ENCODE data around the gene PDE7B. TPM values are rescaled to one million over a fixed set of nuclear protein-coding genes. Genes with fewer than 3 reads are reported as not detected.
"Not testable (repeated sequence)": the region's sequence is repeated elsewhere in the genome, so short reads cannot be mapped to it uniquely, and the experiment has no call there.

Gene PDE7B
- total RNA-seq, 1 donor, result 0.42 TPM

- no peaks in the 10 kb centered on the region for H3K27me3 ChIP-seq (ENCODE audit: insufficient read depth, low read length)
- peaks cover 6% of the 10 kb centered on the region for H3K4me1 ChIP-seq (ENCODE audit: insufficient read depth, low read length)
Observed at GRCh38 chr6:136186363-136186762, 334.9 kb downstream of the PDE7B start.

DNA sequence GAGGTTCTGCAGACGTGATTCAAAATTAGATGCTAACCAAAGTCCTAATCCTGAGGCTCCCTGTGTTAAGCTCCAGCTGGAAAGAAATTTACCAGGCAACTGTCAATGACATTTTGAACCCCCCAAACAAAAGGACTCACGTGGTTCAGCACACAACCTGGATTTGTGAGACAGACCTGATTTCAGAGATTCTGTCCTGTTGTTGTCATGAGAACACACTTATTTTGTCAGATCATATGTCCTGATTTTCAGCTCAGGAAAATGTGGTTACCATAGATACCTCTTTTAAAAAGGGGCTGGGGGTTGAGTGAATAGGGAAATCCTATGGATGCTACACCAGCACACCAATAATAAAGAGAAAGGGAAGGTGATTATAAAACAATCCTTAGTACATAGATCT, 337.0 kb downstream of the PDE7B start:
- Histone ChIP-seq H3K27me3 (ENCODE audit: insufficient read depth, low read length) (no peaks in the 10 kb centered on the region), H3K9me3 (ENCODE audit: low read depth, low read length) (no peaks in the 10 kb centered on the region), H3K4me3 (ENCODE audit: low read length) (no peak overlapping the region), H3K4me1 (ENCODE audit: insufficient read depth, low read length) (peaks cover 6% of the 10 kb centered on the region)

More at GRCh38 chr6:136186363-136186762, 334.9 kb downstream of the PDE7B start:
- H3K4me3 ChIP-seq (ENCODE audit: low read length), result no peak overlapping the region
- H3K9me3 ChIP-seq (ENCODE audit: low read depth, low read length), result no peaks in the 10 kb centered on the region

DNA sequence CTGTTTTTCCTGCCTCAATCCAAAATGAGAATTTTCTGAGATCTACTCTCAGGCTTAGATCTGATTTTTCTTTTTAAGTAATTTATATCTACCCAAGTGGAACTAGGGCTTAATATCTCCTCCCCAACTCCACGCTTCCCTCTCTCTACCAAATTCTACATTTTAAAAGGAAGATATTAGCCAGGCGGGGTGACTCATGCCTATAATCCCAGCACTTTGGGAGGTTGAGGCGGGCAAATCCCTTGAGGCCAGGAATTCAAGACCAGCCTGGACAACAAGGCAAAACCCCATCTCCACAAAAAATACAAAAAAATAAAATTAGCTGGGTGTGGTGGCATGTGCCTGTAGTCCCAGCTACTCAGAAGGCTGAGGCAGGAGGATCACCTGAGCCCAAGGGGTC, 337.6 kb downstream of the PDE7B start:
- peaks cover 6% of the 10 kb centered on the region for H3K4me1 ChIP-seq (ENCODE audit: insufficient read depth, low read length)
- H3K9me3 ChIP-seq (ENCODE audit: low read depth, low read length), result no peaks in the 10 kb centered on the region
- H3K27me3 ChIP-seq (ENCODE audit: insufficient read depth, low read length), result no peaks in the 10 kb centered on the region
- H3K4me3 ChIP-seq (ENCODE audit: low read length), result no peak overlapping the region

DNA sequence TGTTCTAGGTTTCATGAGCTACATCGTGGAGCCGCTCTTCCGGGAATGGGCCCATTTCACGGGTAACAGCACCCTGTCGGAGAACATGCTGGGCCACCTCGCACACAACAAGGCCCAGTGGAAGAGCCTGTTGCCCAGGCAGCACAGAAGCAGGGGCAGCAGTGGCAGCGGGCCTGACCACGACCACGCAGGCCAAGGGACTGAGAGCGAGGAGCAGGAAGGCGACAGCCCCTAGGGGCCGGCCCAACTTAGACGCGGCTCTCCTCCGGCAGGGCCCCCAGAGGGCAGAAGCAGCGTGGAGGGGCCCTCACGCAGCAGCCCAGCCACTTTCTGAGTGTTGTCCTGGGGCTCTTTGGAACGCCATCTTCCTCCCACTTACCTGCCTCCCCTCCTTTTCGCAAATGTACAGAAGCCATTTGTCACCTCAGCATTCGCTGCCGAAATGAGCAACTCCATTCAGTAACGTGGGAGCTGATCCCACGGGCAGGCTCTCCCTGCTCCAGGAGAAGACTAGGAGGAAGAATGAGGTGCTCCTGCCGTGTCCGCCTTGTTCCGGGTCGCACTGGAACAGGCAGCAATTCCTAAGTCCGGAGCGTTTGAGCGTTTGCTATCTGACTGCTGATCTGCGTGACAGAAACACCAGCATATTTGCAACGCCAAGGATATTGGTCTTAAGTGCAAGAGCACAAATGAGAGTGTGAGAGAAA, 340.3 kb downstream of the PDE7B start:
- Histone ChIP-seq H3K4me3 (ENCODE audit: low read length) (no peak overlapping the region), H3K4me1 (ENCODE audit: insufficient read depth, low read length) (no peaks in the 10 kb centered on the region), H3K9me3 (ENCODE audit: low read depth, low read length) (no peaks in the 10 kb centered on the region), H3K27me3 (ENCODE audit: insufficient read depth, low read length) (no peaks in the 10 kb centered on the region)

GRCh38 chr6:136192902-136193301, 341.4 kb downstream of the PDE7B start:
- H3K9me3 ChIP-seq (ENCODE audit: low read depth, low read length), result no peaks in the 10 kb centered on the region
- H3K4me3 ChIP-seq (ENCODE audit: low read length), result no peak overlapping the region
- no peaks in the 10 kb centered on the region for H3K27me3 ChIP-seq (ENCODE audit: insufficient read depth, low read length)
- no peaks in the 10 kb centered on the region for H3K4me1 ChIP-seq (ENCODE audit: insufficient read depth, low read length)

DNA sequence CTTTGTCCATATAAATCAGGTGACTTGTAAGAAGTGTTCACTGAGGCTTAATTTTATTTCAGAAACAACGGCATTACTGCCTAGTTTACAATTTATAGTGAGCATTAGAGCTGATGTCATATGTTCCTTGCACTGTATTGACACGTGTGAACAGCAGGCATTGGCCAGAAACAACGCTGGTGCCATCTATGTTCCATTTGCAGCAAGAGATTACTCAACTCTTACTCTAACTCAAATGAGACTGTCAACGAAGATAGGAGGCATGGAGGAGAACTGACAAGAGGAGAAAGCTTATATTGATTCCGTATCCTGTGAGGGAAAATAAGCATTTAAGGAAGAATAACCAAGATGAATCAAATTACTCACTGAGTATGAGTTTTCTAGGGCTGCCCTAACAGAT, 350.2 kb downstream of the PDE7B start:
- H3K27me3 ChIP-seq (ENCODE audit: insufficient read depth, low read length), result no peaks in the 10 kb centered on the region
- no peak overlapping the region for H3K4me3 ChIP-seq (ENCODE audit: low read length)
- no peaks in the 10 kb centered on the region for H3K4me1 ChIP-seq (ENCODE audit: insufficient read depth, low read length)
- no peaks in the 10 kb centered on the region for H3K9me3 ChIP-seq (ENCODE audit: low read depth, low read length)

GRCh38 chr6:136208783-136209182, 357.3 kb downstream of the PDE7B start:
- no peak overlapping the region for H3K4me3 ChIP-seq (ENCODE audit: low read length)
- no peaks in the 10 kb centered on the region for H3K9me3 ChIP-seq (ENCODE audit: low read depth, low read length)
- no peaks in the 10 kb centered on the region for H3K27me3 ChIP-seq (ENCODE audit: insufficient read depth, low read length)
- H3K4me1 ChIP-seq (ENCODE audit: insufficient read depth, low read length), result no peaks in the 10 kb centered on the region

GRCh38 chr6:136209496-136209895, 358.0 kb downstream of the PDE7B start:
- Histone ChIP-seq H3K27me3 (ENCODE audit: insufficient read depth, low read length) (no peaks in the 10 kb centered on the region), H3K9me3 (ENCODE audit: low read depth, low read length) (no peaks in the 10 kb centered on the region), H3K4me1 (ENCODE audit: insufficient read depth, low read length) (no peaks in the 10 kb centered on the region), H3K4me3 (ENCODE audit: low read length) (no peak overlapping the region)

DNA sequence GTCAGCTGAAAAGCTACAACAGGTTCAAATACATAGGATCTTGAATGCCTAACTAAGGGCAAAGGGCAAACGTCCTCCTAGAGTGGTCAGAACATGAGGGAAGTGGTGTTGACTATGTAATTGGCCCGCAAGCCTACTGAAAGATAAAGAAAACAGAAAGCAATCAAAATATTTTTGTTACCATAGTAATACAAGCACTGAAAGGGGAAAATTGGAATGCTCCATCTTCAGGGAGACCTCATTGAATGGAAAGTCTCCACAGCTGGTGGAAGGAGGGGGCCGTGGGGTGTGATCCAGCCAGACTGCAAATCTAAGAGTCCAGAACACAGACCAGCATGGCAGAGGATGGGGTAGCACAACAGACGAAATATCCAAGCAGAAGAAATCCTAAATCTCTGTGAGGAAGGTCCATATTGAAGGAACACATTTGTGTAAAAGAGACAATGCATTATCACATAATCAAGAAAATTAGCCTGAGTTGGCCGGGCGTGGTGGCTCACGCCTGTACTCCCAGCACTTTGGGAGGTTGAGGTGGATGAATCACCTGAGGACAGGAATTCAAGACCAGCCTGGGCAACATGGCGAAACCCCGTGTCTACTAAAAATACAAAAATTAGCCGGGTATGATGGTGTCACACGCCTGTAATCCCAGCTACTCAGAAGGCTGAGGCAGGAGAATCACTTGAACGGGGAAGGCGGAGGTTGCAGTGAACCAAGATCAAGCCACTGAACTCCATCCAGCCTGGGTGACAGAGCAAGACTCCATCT, 359.1 kb downstream of the PDE7B start:
- Histone ChIP-seq H3K9me3 (ENCODE audit: low read depth, low read length) (no peaks in the 10 kb centered on the region), H3K4me3 (ENCODE audit: low read length) (no peak overlapping the region), H3K4me1 (ENCODE audit: insufficient read depth, low read length) (peaks cover 4% of the 10 kb centered on the region), H3K27me3 (ENCODE audit: insufficient read depth, low read length) (no peaks in the 10 kb centered on the region)

- Histone ChIP-seq H3K9me3 (ENCODE audit: low read depth, low read length) (no peaks in the 10 kb centered on the region), H3K4me3 (ENCODE audit: low read length) (no peak overlapping the region), H3K4me1 (ENCODE audit: insufficient read depth, low read length) (peaks cover 8% of the 10 kb centered on the region), H3K27me3 (ENCODE audit: insufficient read depth, low read length) (no peaks in the 10 kb centered on the region)
Observed at GRCh38 chr6:136212608-136213007, 361.1 kb downstream of the PDE7B start.

GRCh38 chr6:136213012-136213539, 361.6 kb downstream of the PDE7B start:
- no peaks in the 10 kb centered on the region for H3K27me3 ChIP-seq (ENCODE audit: insufficient read depth, low read length)
- no peak overlapping the region for H3K4me3 ChIP-seq (ENCODE audit: low read length)
- peaks cover 8% of the 10 kb centered on the region for H3K4me1 ChIP-seq (ENCODE audit: insufficient read depth, low read length)
- H3K9me3 ChIP-seq (ENCODE audit: low read depth, low read length), result no peaks in the 10 kb centered on the region

DNA sequence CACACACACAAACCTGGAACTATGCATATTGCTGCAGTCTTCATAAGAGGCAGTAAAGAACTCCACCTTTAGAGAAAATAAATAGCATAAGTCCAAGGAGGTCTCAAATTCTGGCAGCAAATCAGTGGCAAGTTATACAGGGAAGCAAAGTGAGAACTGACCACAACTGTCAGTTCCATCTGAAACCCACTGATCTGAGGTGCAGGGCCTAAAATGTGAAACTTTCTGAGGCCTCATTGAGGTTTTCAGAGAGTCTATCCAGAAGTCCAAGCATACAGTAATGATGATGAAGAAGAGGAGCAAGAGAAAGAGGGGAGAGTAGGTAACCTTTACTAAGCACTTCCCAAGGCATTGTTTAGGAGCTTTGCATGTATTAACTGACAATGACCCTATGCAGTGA, 362.4 kb downstream of the PDE7B start:
- Histone ChIP-seq H3K4me1 (ENCODE audit: insufficient read depth, low read length) (peaks cover 8% of the 10 kb centered on the region), H3K9me3 (ENCODE audit: low read depth, low read length) (no peaks in the 10 kb centered on the region), H3K4me3 (ENCODE audit: low read length) (no peak overlapping the region), H3K27me3 (ENCODE audit: insufficient read depth, low read length) (no peaks in the 10 kb centered on the region)

GRCh38 chr6:136216503-136217401, 365.3 kb downstream of the PDE7B start:
- Histone ChIP-seq H3K27me3 (ENCODE audit: insufficient read depth, low read length) (no peaks in the 10 kb centered on the region), H3K4me1 (ENCODE audit: insufficient read depth, low read length) (peaks cover 8% of the 10 kb centered on the region), H3K9me3 (ENCODE audit: low read depth, low read length) (no peaks in the 10 kb centered on the region), H3K4me3 (ENCODE audit: low read length) (no peak overlapping the region)

DNA sequence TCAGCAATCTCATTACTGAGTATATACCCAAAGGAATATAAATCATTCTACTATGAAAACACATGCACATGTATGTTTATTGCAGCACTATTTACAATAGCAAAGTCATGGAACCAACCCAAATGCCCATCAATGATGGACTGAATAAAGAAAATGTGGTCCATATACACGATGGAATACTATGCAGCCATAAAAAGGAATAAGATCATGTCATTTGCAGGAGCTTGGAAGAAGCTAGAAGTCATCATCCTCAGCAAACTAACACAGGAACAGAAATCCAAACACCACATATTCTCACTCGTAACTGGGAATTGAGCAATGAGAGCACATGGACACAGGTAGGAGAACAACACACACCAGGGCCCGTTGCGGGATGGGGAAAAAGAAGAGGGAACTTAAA, 373.5 kb downstream of the PDE7B start:
- not testable (repeated sequence) for H3K27me3 ChIP-seq (ENCODE audit: insufficient read depth, low read length); H3K9me3 ChIP-seq (ENCODE audit: low read depth, low read length); H3K4me3 ChIP-seq (ENCODE audit: low read length)
- H3K4me1 ChIP-seq (ENCODE audit: insufficient read depth, low read length), result peaks cover 28% of the 10 kb centered on the region

GRCh38 chr6:136225496-136225895, 374.0 kb downstream of the PDE7B start:
- Histone ChIP-seq H3K4me3 (ENCODE audit: low read length) (no peak overlapping the region), H3K9me3 (ENCODE audit: low read depth, low read length) (no peaks in the 10 kb centered on the region), H3K27me3 (ENCODE audit: insufficient read depth, low read length) (no peaks in the 10 kb centered on the region), H3K4me1 (ENCODE audit: insufficient read depth, low read length) (peaks cover 28% of the 10 kb centered on the region)
